Measurements from ENCODE around the gene CLSTN2.

CLSTN2 gene

DNA sequence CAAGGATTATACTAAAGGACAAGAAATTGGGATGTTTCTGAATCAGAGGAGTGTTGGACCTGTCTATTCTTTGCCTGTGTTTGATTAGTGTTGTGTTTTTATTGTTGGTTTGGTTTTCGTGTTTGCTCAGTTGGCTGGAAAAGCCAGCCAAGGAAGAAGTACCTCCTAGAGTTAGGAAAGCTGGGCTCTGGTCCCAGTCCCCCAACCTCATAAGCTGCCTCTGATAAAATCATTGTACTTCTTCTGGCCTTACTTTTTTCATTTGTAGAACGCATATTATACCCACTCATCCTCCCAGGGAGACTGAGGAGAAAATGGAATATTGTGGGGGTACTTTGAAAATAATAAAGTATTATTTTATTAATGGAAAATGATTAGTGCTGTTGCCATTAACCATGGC, 565.5 kb downstream of the CLSTN2 start:
- DNase-seq (ENCODE audit: low read depth in 3 of 3) = no peak

DNA sequence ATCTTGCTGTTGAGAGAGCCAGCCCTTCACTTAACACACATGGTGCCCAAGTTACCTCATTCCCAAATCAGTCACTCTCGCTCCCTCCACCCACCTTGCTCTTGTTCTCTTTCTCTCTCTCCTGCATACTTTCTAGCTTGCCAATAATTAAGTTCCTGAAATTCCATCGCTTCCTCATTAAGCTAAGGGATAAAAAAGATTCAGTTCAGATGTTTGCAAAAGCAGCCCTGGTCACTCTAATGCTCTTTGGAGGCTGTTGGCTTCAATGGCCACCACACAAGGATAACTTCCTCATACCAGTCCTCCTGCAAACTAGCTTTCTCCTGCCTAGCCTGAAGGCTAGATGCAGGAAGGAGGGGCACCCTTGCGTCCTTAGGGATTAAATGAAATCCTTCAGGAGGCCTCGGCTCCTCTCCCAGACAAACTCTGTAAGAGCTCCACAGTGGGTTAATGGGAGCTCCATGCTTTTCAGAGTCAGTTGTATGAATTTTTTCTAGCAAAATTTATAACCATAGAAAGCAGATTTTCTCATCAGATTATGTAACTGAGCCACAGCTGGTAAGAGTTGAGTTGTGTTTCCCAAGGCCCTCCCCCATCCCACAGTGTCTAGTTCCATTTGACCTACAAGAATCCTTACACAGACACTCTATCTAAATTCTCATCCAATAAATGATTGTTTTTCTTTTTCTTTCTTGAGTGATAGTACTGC, 566.2 kb downstream of the CLSTN2 start:
- DNase-seq (ENCODE audit: low read depth in 3 of 3) = no peak

DNA sequence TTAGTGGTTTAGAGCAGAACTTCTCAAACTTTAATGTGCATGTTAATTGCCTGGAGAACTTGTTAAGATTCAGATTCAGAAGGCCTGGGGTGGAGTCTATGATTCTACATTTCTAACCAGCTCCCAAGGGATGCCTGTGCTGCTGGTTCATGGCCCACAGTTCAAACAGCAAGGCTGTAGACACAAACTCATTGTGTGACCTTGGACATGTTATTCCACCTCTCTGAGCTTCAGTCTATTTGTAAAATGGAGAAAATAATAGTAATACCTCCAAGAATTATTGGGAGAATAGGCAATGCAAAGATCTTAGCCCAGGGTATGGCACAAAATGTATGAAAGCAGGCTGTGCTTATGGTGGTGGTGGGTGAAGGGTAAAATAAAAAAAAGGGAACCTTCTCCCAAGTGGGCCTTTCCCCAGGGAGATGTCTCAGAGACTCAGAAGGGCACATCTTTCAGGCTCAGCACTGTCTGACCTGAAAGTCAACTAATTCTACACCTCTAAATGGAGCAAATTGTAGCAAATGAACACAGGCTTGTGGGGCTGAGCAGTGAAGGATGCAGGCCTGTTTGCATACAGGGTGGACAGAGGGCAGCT, 566.9 kb downstream of the CLSTN2 start:
- no peak for DNase-seq (ENCODE audit: low read depth in 3 of 3)

DNA sequence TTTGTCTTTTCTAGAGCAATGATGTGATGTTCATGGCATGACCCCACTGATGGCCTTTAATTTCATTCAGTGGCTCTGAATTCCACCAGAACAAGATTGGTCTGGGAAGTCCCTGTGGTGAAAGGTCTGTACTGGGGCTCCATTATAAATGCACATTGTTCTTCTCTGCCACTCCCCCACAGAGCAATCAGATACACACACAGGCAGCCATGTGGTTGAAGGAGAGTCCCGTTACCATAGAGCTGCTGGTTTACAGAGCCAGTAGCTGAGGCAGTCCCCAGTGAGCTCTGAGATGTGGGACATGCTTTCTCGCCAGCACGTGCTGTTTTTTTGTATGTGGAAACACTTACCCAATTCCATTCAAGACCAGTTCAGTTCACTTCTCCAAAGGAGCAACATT, 570.2 kb downstream of the CLSTN2 start:
- DNase-seq (ENCODE audit: low read depth in 3 of 3) = no peak

DNA sequence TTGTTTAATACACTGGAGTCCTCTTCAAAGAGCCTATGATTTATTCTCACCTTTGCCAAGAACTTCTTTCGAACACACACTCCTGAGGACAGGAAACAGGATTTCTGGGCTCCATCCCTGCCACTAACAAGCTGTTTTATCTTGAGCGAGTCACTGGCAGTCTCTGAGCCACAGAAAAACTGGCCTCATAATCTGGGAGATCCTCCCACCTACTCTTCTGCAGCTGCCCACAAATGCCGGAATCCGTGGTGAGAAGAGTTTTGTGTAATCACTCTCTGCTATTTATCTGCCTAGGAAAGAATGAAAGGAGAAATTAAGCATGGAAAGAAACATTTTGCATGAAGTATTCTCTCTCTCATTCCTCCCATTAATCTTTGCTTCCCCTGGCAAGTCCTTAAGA, 570.9 kb downstream of the CLSTN2 start:
- no peak for DNase-seq (ENCODE audit: low read depth in 3 of 3)

DNA sequence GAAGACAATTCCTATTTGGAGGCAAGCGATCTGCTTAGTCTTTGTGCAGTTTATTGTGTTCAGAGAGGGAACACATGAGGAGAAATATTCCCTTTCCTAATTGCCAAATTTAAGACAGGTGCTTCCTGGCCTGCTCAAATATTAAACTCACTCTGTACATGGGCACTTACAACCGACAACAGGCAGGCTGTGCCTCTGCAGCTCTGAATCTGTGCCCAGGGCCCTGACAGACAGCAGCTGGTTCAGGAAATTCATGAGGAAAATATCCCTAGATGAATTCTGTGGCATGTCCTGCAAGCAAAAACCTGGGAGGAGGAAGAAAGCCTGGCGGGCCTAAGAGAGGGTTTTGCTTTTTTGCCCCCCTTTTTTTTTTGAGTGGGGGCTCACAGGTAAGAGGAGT, 573.6 kb downstream of the CLSTN2 start:
- no peak for DNase-seq (ENCODE audit: low read depth in 3 of 3)

DNA sequence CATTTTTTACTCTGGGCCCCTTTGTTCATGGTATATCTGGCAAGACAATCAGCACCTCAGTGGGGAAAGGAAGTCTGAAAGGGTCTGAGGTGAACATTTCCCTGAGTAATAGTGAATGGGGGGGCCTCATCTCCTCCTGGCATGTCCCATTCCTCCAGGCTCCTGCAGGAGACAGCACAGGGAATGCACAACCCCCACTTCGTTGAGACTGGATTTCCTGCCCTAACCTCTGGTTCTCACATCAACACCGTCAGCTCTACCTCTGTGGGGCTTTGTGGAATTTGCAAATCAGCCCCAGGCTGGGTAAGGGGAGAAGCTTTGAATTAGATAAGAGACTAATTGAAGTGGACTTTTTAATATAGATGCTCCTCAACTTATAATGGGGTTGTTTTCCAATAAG, 574.5 kb downstream of the CLSTN2 start:
- no peak for DNase-seq (ENCODE audit: low read depth in 3 of 3)

DNA sequence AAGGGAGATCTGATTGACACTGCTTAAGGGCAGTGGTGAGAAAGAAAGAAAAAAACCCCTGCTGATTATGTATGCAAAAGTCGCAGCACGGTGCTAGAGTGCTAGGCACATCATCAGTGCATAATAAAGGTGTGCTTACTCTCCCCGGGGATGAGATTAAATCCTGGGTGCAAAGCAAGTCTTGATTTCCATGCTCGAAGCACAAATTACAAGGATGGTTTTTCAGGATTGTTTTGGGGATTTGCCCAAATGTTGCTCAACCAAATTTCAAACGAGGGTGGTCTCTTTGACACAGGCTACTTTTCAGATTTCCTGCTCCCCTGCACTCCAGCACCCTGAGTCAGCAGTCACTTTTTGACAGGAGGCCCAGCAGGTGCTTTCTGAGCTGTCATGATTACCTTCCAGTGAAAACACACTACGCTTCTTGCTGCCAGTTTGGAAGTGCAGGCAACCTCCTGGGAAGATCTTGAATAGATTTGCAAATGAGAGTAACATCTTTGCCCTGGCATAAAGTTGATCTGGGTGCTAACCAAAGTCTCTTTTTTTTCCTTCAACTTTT, 575.4 kb downstream of the CLSTN2 start:
- DNase-seq (ENCODE audit: low read depth in 3 of 3) = no peak

DNA sequence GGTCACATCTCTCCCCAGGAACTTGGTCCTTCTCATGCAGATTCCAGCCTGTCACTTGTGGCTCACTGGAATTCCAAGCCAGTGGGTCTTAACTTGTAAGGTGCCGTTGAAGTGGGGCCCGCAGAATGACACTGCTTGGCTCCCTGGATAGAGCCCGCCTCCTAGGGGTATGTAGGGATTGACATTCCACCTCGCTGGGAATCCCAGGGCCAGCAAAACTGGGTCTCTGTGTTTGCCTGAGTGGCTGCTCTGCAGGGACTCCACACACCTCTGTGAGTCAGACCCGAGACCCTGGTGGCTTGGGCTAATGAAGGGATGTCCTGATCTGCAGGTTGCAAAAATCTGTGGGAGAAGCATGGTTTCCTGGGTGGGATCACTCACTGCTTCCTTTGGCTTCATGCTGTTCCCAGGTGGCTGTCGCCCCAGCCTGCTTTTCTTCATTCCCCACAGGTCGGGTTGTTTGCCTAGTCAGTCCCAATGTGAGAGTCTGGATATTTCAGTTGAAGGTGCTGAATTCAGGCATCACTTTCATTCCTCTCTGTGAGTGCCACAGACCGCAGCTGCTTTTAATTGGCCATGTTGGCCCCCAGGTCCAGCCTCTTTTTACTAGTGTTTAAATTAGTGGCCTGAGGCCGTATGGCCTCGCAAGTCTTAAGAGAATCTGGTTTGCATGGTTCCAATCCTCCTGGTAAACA, 586.9 kb downstream of the CLSTN2 start:
- DNase-seq (ENCODE audit: low read depth in 3 of 3) = no peak

DNA sequence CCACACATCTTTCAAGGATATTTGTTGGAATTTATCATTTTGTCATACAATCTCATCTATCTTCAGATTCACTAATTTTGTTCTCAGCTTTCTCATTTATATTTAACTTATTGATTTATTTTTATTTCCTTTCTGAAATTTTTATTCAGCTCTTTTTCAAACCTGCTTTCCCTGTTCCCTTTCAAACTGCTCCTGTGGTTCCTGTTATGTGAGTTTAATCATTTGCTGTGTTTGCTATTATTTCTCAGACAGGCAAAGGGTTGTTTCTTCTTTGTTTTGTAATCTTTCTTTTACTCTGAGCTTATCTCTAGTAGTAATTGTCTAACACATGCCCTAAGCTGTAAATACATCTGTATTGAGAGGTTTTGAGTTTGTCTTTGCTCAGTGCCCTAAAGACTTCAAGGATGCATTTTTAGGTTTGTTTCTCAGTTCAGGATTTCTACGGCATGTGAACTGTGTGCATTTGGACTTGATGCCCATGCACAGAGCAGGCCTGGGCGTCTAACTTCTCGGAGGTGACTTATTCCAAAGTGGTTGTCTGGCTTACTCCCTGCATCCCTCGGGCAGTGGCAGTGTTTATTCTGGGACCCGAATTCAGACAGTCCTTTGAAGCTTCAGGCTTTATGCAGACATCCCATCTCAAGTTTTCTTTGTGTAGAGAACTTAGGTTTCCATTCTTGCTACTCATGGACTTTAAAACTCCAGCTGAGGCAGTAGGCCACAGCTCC, 587.8 kb downstream of the CLSTN2 start:
- DNase-seq (ENCODE audit: low read depth in 3 of 3) = no peak

DNA sequence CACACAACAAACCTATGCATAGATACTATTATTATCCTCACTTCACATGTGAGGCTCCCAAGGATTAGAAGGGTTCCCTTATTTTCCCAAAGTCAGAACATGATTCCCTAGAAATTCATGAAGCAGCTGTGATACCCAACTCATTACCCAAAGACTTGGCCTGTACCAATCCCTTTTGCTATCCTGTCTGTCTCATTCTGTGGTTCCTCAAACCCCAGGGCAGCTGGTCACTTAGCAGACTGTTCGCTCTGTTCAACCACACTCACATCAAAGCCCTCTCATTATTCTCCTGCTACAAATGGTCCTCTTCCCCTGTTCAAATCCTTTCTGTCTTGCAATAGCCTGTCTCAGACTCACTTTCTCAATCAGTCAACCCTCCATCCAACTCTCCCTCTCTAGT, 588.6 kb downstream of the CLSTN2 start:
- DNase-seq (ENCODE audit: low read depth in 3 of 3) = no peak

DNA sequence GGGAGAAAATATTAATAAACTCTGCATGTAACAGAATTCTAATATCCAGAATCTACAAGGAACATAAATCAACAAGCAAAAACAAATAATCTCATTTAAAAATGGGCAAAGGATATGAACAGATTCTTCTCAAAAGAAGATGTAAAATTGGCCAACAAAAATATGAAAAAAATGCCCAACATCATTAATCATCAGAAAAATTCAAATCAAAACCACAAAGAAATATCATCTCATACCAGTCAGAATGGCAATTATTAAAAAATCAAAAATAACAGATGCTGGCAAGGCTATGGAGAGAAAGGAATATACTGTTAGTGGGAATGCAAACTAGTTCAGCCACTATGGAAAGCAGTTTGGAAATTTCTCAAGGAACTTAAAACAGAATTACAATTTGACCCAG, 592.2 kb downstream of the CLSTN2 start:
- no peak for DNase-seq (ENCODE audit: low read depth in 3 of 3)

DNA sequence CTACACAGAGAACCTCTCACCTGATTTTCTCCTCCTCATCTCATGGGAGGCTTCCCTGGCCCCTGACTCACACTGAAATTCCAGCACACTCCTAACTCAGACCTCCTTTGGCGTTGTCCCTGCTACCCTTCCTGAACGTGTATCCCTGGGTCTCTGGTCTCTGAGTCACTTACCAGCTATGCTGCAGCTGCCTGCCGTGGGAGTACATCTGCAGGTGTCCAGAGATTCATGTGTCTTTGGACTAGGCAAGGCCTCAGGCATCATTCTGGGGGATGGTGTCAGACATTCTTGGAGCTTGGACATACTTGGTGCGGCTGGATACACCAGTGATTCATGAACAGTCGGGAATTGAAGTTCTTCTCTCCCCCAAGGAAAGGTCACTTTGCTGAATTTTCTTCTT, 594.1 kb downstream of the CLSTN2 start:
- DNase-seq (ENCODE audit: low read depth in 3 of 3) = no peak

DNA sequence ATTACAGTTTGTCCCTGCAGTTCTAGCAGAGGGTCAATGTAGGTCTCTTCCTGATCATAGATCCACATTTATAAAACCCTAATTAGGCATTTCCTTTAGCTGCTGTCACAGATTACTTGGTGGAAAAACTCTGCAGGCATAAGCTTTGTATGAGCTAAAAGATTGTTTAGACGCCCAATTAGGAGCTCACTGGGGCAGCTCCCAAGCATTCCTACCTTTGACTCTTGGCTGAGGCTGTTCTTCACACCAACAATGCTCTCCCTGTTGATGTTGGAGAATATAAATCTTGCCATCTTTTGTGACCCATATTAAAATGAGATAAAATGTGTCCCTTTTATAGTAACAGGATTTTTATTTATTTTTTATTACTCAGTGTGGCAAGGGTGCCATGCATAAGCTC, 594.6 kb downstream of the CLSTN2 start:
- DNase-seq (ENCODE audit: low read depth in 3 of 3) = no peak

DNA sequence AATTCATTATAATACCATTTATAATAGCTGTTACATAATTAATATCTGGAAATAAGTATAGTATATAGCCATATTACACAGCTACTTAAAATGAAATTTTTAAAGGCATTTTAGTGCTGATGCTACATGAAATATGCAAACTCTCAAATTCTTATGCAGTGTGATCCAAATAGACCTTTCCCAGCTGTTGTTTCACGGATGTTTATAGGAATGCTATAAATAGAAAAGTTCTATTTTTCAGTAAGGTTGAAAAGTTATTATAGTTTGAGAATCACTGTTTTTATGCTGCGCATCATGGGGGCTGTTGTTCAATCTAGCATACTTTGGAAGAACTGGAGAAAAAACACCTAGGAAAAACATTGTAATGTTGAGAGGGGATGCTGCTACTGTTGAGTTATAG, 595.1 kb downstream of the CLSTN2 start:
- DNase-seq (ENCODE audit: low read depth in 3 of 3) = no peak

DNA sequence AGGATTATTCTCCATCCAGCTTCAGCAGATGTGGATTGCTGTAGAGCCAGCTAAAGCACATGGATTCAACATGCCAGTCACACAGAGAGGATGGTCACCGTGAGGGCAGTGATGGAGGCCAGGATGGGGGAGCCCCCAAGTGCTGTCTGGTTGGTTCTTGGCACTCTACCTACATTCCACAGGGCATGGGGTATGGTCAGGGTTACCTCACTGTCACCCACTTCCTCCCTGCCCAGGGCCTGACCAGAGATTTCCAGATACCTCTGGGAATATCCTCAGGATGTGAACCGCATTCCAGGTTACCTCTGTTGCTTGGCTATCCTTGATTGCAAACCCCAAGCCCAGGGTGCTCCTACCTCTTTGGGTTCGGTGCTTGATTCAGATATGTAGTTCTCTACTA, 595.6 kb downstream of the CLSTN2 start:
- no peak for DNase-seq (ENCODE audit: low read depth in 3 of 3)

DNA sequence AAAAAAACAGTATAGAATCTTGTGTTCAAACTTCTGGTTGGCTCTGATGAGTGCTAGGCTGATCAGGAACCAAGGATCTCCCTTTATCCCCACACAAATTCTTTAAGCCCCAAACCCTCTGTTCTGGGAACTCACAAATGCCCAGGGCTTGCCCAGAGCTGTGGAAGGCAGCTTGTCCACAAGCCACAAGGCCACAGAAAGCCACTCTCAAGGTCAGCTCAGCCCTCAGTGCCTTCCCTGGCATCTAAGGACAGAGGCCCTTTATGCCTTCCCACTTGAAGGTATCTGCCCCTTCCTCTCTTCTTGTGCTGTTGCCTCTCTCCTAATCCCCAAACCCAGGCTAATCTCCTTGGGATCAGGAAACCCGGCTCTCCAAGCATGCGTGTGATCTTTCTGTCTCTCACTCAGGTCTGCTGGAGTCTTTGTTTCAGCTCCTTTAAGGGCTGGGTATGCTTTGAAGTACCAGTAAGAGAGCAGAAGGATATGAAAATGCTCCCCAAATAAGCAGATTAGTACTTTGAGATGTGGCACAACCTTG, 597.9 kb downstream of the CLSTN2 start:
- no peak for DNase-seq (ENCODE audit: low read depth in 3 of 3)

DNA sequence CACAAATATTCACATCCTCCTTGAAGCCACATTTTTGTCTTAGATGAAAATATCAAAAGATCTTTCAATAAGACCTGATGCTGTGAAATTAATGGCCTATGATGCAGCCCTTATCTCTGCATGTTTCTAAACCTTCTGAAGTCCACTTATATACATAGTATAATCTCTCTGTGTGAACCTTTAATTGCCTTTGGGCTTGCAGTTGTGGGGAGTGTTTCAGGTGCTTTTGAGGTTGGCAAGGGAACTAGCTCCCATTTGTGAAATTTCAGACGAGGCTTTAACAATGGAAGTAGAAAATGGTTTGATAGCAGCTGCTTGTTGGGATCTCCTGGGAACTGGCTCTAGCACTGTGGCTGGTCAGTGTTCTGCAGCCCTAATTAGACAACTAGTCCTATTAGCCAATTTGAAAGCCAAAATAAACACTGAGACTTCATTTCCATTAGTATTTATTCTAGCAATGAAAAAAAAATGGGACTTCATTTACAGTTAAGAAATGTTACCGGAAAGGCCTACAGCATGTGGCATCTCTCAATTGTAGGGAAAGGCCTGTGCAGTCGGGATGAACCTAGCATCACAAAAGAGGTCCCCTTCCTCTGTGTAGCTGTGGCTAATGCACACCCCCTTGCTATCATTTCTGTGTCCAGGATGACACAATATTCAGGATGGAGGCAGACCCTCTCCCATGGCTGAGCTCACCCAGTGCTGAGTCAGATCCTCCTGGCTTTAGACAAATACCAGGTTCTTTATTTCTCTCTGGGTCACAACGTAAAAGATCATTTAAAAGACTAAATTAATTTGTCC, 602.1 kb downstream of the CLSTN2 start:
- DNase-seq (ENCODE audit: low read depth in 3 of 3) = no peak

DNA sequence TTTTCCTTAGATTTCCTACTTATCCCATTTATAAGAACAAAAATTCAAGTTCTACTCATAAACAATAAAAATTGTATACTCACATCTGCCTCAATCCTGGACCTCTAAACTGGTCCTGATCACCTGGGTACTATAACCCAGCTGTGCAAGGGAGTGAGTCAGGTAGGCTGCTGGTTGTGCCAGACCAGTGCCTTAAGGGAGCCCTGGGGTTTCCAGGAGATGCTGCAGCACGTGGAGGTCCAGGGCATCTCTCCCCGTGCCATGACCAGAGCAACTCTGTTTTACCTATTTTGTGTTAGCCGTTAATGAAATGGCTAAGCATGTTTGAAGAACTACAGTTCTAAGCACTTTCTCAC, 602.7 kb downstream of the CLSTN2 start:
- DNase-seq (ENCODE audit: low read depth in 3 of 3) = no peak

DNA sequence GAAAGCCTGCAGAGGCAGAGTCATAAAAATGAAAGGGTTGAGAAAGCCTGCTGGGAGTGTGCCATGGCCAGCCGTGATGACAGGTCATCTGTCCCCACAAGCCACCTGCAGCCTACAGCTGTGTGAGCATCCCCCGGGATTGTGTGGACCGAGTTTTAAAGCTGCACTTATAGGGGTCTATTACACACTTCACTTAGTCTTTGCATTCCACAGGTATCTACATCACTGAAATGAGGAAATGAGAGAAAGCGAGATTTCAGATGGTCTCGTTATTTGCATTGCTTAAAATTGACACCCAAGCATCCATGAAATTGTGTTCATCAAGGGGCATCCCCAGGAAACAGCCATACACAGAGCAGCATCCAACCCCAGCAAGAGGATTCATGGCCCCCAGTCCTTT, 605.3 kb downstream of the CLSTN2 start:
- no peak for DNase-seq (ENCODE audit: low read depth in 3 of 3)

DNA sequence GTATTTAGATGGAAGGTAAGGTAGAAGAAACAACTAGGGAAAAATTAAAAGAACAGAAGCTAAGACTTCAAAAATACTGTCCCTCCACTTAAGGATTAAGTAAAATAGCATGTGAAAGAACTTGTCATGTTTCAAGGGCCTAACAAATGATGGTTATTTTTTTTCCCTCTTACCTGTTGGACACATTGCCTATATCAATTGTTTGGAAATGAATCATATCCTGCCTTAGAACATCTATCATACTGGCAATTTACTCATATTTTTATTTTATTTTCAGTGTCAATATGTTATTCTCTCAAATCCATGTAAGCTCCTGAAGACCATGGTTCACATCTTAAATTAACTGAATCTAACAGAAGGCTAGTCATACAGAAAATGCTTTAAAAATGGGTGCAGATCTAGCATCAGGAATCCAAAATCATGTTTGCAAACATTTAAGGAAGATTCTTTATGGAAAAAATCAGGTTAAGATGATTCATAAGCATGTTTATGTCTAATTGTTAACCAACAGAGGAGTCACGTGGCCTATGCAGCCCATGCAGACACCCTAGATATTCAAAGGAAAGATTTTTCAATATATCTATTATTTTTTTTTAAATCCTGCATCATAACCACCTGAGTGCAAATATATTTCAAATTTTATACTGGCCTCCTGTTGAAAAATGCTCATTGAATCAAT, 607.1 kb downstream of the CLSTN2 start:
- DNase-seq (ENCODE audit: low read depth in 3 of 3) = no peak

Data from stimulated activated CD4-positive, alpha-beta T cell treated with anti-CD3 and anti-CD28 coated beads, TNF-alpha, amount 100 ng/mL, for 24 hours (primary cell).